ENCODE results near the gene S1PR4. TPM values are rescaled to one million over a fixed set of nuclear protein-coding genes. Genes with fewer than 3 reads are reported as not detected.

Gene S1PR4
- total and polyA plus RNA-seq, 9 of the 15 experiments (the other 6 are each of a cell fraction or from before 2014, with no cell fraction given): 0.27 TPM; not detected in 8

GRCh38 chr19:3185461-3186159 is 7.0 kb downstream of the S1PR4 start, which contains the start of gene NCLN (continued):
- TF ChIP-seq SIN3A (IDR thresholded peaks at IDR 0.05; ENCODE audit: borderline replicate concordance in 2 of 2, control insufficient read depth in 1 of 2, low read depth in 2 of 2, low read length in 2 of 2): peak in 1 of 2 experiments; percentile 86; a peak in 2 of 4 replicates
- TF ChIP-seq BRF1 (IDR thresholded peaks at IDR 0.05; ENCODE audit: borderline replicate concordance, extremely low read depth, insufficient read length): no peak
- no peak for TF ChIP-seq EHMT2 (IDR thresholded peaks at IDR 0.05)
- TF ChIP-seq GTF2E2 (tag; IDR thresholded peaks at IDR 0.05): 0 out of 2 replicates have a peak, but pooled peaks have one; percentile 28
- TF ChIP-seq ZBTB8A (IDR thresholded peaks at IDR 0.05; ENCODE audit: partially characterized antibody): no peak
- TF ChIP-seq DEAF1 (CRISPR knock-in tag; IDR thresholded peaks at IDR 0.05): no peak; the same call in 1 of the 2 replicates
- TF ChIP-seq SLC30A9 (CRISPR knock-in tag; IDR thresholded peaks at IDR 0.05): no peak
- 0 out of 2 replicates have a peak, but pooled peaks have one; percentile 21 for TF ChIP-seq SMAD3 (CRISPR knock-in tag; conservative IDR thresholded peaks at IDR 0.05)
- TF ChIP-seq POLR2A (conservative IDR thresholded peaks at IDR 0.05): peak; percentile 83
- no peak for TF ChIP-seq ZBTB2 (IDR thresholded peaks at IDR 0.05)
- no peak for TF ChIP-seq ZNF77 (CRISPR knock-in tag; IDR thresholded peaks at IDR 0.05)
- no peak for TF ChIP-seq SETDB1 (IDR thresholded peaks at IDR 0.05; ENCODE audit: low read length)
- peak; percentile 76; the same call in 1 of the 2 replicates for TF ChIP-seq SUPT5H (IDR thresholded peaks at IDR 0.05)
- TF ChIP-seq NKRF (IDR thresholded peaks at IDR 0.05; ENCODE audit: borderline replicate concordance): no peak
- 0 out of 2 replicates have a peak, but pooled peaks have one; percentile 15 for TF ChIP-seq SPI1 (IDR thresholded peaks at IDR 0.05; ENCODE audit: borderline replicate concordance, low read depth, low read length)
- no peak for TF ChIP-seq CHD4 (IDR thresholded peaks at IDR 0.05; ENCODE audit: insufficient read depth, insufficient replicate concordance, low read depth, low read length, poor library complexity, severe bottlenecking)
- peak; percentile 73 for TF ChIP-seq TBP (optimal IDR thresholded peaks at IDR 0.05; ENCODE audit: low read depth, low read length)
- TF ChIP-seq ZNF561 (CRISPR knock-in tag; conservative IDR thresholded peaks at IDR 0.05): no peak
- TF ChIP-seq ZHX1 (conservative IDR thresholded peaks at IDR 0.05; ENCODE audit: low read length): no peak
- TF ChIP-seq ELF1 (tag; IDR thresholded peaks at IDR 0.05): peak; percentile 94
- peak; percentile 55 for TF ChIP-seq TAF1 (IDR thresholded peaks at IDR 0.05; ENCODE audit: control insufficient read depth, extremely low read depth, insufficient read depth, low read length, severe bottlenecking)

All from K562 (cell line).